Medulla oblongata (tissue), 1 donor: ENCODE results near the gene GPC5.

Experiments used
- DNase-seq: peaks from one replicate; pipeline ENCODE4 v3.0.0-alpha.2; 2015; ENCODE audit errors: extremely low spot score

GPC5 gene

GRCh38 chr13:91454666-91455065, 56.2 kb downstream of the GPC5 start:
- DNase-seq, result no peak

DNA sequence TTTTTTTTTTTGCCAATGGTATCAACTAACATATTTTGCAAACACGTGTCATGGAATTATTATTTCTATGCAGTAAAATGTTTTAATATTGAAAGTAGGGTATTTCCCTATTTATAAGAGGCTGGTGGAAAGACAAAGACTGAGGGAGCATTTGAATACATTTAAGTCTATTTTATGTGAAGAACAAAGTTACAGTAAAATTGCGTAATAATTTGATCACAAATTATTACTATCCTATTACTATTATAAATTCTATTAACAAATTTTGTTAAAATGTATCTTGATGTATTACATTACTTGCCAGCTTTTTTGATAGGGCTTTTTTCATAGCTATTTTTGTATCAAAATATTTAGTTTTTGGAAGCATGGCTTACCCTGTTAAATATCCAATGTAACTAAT, 58.4 kb downstream of the GPC5 start:
- DNase-seq, result no peak

DNA sequence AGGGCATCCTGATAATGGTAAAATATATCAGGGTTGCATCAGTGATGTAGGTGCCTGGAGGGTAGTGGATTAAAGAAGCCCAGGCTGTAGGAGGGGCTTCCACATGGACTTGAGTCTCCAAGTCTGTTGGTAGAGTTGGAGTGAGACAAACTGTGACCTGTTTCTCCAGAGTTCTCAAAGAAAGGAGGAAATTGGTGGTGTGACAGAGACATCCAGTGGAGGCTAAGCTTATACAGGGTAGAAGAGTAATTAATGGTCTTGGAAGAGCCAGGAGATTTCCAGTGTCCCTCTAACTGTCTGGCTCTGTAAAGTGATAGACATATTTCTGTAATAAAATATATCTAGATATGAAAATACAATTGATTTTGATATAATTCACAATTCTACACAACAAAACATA, 61.1 kb downstream of the GPC5 start:
- peak; percentile 8 for DNase-seq

DNA sequence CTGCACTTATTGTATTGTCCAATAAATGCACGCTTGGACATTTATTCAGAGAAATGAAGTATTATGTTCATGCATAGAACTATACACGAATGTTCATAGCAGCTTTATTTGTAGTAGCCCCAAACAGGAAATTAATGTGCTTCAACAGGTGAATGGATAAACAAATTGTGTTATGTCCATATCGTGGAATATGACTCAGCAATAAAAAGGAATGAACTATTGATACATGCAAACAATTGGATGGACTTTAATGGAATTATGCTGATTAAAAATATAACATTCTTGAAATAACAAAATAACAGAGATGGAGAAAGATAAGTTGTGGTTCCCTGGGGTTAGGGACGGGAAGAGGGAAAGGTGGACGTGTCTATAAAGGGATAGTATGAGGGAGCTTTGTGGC, 65.9 kb downstream of the GPC5 start:
- DNase-seq, result no peak

- DNase-seq, result no peak
These were observed 68.8 kb downstream of the GPC5 start for GRCh38 chr13:91467236-91467635.

DNA sequence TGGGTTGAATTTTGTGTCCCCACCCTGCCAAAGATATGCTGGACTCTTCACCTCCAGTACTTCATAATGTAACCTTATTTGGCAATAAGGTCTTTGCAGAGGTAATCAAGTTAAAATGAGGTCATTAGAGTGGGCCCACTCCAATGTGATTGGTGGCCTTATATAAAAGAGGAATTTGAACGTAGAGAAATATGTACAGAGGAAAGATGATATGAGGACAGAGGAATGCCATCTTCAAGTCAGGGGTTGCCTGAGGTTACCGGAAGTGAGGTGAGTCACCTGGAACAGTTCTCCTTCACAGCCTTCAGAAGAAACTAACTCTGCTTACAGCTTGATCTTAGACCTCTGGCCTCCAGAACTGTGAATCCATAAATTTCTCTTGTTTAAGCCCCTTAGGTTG, 69.9 kb downstream of the GPC5 start:
- no peak for DNase-seq

GRCh38 chr13:91470084-91470621, 71.7 kb downstream of the GPC5 start:
- no peak for DNase-seq

- no peak for DNase-seq
These were observed 72.3 kb downstream of the GPC5 start for GRCh38 chr13:91470681-91471080.

DNA sequence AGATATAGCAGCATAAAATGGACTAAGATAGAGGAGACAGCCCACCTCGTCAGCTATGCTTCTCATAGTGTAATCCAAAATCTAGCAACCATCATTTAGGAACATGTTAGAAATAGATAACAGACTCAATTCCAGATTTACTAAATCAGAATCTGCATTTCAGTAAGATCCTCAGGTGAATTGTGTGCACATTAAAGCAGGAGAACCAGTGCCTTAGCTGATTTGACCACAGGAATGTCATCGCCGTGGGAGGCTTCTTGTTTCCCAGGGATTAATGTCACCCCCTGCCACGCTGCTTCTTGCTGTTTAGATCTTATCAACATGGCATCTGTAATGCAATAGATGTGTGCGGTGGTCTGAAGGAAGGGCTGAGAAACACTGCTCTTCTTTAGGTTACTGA, 84.0 kb downstream of the GPC5 start:
- DNase-seq, result no peak

GRCh38 chr13:91491980-91492379, 93.6 kb downstream of the GPC5 start:
- no peak for DNase-seq

DNA sequence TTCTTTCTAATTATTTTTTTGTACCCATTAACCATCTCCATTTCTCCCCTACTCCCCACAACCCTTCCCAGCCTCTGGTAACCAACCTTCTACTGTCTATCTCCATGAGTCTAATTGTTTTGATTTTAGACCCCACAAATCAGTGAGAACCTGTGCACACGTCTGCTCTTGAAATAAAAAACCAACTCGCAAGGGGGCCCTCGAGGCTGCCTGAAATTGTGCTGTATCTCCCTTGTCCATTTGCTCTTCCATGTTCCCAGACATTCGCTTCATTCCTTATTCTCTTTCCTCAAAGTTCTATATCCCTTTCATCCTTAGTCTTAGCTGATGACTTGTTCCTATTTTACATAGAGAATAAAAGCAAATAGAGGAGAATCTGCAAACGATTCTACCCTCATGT, 95.0 kb downstream of the GPC5 start:
- no peak for DNase-seq

GRCh38 chr13:91498298-91498697, 99.9 kb downstream of the GPC5 start:
- no peak for DNase-seq

DNA sequence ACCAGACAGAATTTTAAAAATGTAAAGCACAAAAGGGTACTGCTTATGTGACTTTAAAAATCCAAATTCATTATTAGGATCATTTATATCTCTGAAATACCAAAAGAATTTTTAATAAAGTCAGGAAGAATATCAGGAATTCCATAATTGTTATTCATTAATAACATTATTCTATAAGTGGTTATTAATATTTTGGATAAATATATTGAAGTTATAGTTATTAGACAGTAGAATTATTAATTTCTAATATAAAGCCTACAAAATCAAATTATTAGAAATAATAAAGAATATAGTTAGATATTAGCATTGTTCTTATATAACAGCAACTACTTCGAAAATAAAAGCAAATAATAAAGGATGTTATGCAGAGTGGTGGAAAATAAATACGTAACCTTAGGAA, 105.8 kb downstream of the GPC5 start:
- no peak for DNase-seq

DNA sequence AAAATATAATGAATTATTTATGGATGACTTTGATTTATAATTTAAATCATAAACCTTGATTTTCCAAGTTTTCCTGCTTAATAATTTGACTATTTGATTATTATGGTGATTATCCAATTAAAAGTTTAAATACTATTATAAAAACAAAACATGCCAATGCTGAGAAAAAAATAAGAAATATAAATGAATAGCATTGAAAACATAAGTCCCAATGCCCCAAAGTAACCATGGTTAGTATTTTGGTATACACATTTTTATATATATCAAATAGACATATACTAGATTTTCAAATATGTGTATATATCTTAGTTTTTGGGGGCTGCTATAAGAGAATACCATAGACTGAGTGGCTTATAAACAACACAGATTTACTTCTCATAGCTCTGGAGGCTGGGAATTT, 108.3 kb downstream of the GPC5 start:
- no peak for DNase-seq

DNA sequence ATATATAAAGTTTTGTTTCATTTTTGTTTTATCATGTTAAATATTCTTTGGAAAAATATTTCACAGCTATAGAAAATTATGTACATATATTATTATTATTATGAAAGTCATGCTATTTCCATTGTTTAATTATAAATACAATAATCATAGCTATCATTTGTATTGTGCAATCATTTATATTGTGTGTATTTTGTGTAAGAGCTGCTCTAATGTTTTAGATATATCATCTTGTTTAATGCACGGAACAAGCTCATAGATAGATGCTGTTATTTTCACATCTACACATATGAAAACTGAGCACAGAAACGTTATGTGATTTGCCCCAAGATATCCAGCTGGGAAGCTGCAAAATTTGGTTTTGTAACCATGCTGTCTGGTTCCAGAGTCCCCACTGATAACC, 111.6 kb downstream of the GPC5 start:
- DNase-seq, result no peak

DNA sequence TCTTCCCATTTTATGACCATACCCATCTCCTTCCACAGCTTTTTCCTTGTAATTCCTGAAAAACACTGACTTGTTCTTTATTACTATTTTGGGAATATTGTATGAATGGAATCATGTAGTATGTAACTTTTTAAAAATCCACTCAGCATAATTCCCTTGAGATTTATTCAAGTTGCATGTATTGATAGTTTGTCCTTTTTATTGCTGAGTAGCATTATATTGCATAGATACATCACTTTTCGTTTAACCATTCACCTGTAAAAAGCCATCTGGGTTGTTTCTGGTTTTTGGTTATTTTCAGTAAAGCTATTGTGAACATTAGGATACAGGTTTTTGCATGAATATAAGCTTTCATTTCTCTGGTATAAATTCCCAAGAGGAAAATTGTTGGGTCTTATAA, 115.4 kb downstream of the GPC5 start:
- DNase-seq, result no peak

GRCh38 chr13:91516799-91517198, 118.4 kb downstream of the GPC5 start:
- no peak for DNase-seq

- no peak for DNase-seq
These were observed 122.5 kb downstream of the GPC5 start for GRCh38 chr13:91520952-91521351.

DNA sequence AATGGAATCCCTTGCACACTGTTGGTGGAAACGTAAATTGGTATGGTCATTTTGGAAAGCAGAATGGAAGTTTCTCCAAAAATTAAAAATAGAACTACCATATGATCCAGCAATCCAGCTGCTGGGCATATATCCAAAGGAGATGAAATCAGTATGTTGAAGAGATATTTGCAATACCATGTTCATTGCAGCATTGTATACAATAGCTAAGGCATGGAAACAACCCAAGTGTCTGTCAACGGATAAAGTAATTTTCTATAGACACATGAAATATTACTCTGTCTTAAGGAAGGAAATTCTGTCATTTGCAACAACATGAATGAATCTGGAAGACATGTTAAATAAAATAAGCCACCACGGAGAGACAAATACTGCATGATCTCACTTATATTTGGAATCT, 124.7 kb downstream of the GPC5 start:
- no peak for DNase-seq

GRCh38 chr13:91526543-91527033, 128.2 kb downstream of the GPC5 start:
- no peak for DNase-seq

GRCh38 chr13:91529739-91530482, 131.5 kb downstream of the GPC5 start:
- DNase-seq, result no peak

DNA sequence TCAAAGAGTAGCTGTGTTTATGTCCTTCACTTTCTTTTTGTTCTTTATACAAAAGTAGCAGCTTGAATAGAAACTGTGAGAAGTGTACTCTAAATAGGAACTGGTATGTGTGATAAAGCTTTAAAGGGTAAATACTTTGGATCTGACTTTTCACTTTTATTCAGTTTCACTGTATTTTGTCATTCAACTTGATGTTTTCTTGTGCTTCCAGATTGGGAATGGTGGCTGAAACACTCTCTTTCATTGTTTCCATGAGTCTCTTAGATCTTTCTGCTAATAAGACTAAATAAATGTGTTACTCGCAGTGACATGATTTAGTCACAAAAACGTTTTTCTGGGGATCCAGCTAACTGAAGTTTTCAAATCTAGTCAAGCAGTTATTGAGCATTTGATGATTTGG, 133.2 kb downstream of the GPC5 start:
- DNase-seq, result no peak

GRCh38 chr13:91533354-91533753, 134.9 kb downstream of the GPC5 start:
- DNase-seq, result no peak

DNA sequence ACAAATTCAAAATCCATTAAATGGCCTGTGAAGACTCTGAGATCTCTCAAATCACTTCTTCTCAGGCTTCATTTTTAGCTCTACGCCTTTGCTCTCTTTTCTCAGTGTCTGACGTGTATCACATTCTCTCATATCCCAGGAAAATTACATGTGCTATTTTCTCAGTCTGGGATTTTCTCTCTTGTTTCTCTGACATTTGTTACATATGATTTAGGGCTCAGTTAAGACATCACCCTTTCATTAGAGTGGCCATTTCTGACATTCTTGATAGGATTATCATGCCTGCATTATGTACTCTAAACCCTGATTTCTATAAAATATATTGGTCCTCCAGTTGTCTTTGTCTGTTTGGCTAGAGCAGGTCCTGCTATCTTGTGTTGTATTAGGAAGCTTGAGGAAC, 136.6 kb downstream of the GPC5 start:
- no peak for DNase-seq
